Coronary artery (tissue), 2 donors: Measurements from ENCODE around the gene PDGFRB.

ENCODE experiments used
- DNase-seq: peaks from one replicate; pipeline ENCODE4 v3.0.0-alpha.2; 2017; ENCODE audit warnings: low spot score
- H3K27ac ChIP-seq, 2 donors: fragments of 200-600 bp; sonication (generic); one replicate each; pipeline ENCODE4 v1.5.1; 2016 to 2019
- H3K4me3 ChIP-seq: fragments of 200-600 bp; sonication (generic); 2 replicates; pipeline ENCODE4 v1.5.1; 2016; ENCODE audit warnings: mild to moderate bottlenecking, moderate library complexity
- TF ChIP-seq, protein P1 (sequence below): fragments of 200-600 bp; sonication (generic); IDR thresholded peaks from one replicate; pipeline ENCODE4 v1.5.1; 2019; ENCODE audit warnings: antibody characterized with exemption

PDGFRB gene

DNA sequence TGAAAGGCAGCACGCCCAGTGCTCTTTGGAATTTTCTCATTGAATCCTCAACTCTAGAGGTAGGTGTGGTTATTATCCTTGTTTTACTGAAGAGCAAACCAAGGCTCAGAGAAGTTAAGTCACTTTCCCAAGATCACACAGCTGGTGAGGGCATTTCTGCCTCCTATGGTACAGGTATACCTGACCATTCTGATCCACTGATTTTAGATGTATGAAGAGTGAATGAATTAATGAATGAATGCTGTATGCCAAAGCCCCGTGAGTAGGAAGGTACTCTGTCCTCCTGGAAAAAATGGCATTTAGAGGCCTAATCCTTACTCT, 51.1 kb downstream of the PDGFRB start:
- H3K27ac ChIP-seq, result no peak overlapping the region
- TF ChIP-seq, protein P1, sequence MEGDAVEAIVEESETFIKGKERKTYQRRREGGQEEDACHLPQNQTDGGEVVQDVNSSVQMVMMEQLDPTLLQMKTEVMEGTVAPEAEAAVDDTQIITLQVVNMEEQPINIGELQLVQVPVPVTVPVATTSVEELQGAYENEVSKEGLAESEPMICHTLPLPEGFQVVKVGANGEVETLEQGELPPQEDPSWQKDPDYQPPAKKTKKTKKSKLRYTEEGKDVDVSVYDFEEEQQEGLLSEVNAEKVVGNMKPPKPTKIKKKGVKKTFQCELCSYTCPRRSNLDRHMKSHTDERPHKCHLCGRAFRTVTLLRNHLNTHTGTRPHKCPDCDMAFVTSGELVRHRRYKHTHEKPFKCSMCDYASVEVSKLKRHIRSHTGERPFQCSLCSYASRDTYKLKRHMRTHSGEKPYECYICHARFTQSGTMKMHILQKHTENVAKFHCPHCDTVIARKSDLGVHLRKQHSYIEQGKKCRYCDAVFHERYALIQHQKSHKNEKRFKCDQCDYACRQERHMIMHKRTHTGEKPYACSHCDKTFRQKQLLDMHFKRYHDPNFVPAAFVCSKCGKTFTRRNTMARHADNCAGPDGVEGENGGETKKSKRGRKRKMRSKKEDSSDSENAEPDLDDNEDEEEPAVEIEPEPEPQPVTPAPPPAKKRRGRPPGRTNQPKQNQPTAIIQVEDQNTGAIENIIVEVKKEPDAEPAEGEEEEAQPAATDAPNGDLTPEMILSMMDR, result no peak
- DNase-seq, result no peak
- no peak overlapping the region for H3K4me3 ChIP-seq

DNA sequence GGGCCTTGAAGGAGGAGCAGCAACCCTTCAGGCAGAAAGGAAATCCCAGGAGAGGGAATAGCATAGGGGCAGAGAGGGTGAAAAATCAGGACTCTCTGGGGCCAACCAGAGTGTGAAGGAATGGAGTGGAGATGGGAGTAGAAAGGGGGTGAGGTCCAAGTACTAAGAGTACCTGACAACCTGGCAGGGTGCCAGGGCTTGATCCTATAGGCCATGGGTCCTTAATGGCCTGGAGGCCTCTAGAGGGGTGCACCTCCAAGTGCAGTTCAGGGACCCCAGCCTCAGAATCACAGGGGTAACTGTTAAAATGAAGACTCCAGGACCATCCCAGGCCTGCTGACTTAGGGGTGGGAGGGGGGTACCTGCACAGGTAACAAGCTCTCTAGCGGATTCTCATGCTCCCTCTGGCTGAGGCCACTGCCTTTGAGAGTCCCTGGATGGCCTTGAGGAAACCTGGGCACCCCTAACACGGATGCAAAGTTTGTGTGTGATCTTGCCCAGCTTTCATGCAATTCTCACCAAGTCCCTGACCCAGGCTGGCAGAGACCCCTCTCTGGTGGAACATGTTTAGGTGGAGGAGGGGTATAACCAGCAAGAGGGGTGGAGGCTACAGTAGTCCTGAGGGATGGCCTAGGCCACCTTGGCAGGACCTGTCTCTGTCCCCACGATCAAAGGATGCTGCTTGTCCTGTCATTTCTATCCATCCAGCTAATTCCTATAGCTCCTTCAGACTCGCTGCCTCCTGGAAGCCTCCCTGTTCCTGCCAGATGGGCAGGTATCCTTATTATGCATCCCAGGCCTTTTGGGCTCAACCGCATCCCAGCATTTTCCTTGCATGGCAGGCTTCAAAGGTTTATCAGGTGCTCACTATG, 51.7 kb downstream of the PDGFRB start:
- Histone ChIP-seq H3K4me3 (no peak overlapping the region), H3K27ac (no peak overlapping the region)
- no peak for DNase-seq
- TF ChIP-seq, protein P1, result no peak

DNA sequence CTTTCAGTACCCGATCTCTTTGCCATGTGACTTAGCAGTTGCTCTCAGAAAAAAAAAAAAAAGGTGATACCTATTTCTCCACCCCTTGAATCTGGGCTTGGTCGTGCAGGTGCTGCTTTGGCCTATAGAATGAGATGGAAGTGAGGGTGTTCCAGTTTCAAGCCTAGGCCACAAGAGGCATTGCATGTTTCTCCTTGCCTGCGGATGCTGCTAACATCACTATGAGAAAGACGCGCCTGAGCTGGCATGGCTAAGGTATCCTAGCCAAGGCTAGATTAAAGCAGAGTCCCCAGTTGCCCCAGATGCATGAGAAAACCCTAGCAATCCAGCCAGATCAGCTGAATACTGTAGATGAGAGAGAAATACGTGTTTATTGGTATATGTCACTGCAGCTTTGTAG, 54.6 kb downstream of the PDGFRB start:
- TF ChIP-seq, protein P1, result no peak
- Histone ChIP-seq H3K27ac (no peak overlapping the region), H3K4me3 (no peak overlapping the region)
- no peak for DNase-seq

DNA sequence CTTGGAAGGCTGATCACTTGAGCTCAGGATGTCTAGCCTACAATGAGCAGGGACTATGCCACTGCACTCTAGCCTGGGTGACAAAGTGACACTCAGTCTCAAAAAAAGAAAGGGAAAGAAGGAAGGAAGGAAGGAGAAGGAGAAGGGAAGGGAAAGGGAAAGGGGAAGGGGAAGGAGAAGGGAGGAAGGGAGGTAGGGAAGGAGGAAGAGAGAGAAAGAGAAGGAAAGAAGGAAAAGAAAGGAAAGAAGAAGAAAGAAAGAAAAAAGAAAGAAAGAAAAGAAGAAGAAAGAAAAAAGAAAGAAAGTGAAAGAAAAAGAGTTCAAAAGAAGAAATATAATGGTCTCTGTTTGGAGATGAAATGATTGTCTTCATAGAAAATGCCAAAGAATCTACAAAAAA, 58.5 kb downstream of the PDGFRB start:
- no peak overlapping the region for H3K4me3 ChIP-seq
- H3K27ac ChIP-seq, result no peak overlapping the region
- no peak for DNase-seq
- TF ChIP-seq, protein P1, result no peak

DNA sequence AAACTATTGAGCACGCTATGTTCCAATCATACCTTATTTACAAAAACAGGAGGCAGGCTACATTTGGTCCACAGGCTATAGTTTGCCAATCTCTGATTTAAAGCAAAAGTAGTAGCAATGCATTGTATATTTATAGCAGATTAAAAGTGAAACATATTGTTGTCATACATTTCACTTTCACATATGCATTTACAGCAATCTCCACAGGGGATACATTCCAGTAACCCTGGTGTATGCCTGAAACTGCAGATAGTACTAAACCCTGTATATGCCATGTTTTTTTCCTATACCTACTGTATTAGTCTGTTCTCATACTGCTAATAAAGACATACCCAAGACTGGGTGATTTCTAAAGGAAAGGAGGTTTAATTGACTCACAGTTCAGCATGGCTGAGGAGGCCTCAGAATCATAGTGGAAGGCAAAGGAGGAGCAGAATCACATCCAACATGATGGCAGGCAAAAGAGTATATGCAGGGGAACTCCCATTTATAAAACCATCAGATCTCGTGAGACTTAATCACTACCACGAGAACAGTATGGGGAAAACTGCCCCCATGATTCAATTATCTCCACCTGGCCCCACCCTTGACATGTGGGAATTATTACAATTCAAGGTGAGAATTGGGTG, 63.4 kb downstream of the PDGFRB start:
- no peak overlapping the region for H3K4me3 ChIP-seq
- no peak for DNase-seq
- no peak overlapping the region for H3K27ac ChIP-seq
- TF ChIP-seq, protein P1, result no peak

DNA sequence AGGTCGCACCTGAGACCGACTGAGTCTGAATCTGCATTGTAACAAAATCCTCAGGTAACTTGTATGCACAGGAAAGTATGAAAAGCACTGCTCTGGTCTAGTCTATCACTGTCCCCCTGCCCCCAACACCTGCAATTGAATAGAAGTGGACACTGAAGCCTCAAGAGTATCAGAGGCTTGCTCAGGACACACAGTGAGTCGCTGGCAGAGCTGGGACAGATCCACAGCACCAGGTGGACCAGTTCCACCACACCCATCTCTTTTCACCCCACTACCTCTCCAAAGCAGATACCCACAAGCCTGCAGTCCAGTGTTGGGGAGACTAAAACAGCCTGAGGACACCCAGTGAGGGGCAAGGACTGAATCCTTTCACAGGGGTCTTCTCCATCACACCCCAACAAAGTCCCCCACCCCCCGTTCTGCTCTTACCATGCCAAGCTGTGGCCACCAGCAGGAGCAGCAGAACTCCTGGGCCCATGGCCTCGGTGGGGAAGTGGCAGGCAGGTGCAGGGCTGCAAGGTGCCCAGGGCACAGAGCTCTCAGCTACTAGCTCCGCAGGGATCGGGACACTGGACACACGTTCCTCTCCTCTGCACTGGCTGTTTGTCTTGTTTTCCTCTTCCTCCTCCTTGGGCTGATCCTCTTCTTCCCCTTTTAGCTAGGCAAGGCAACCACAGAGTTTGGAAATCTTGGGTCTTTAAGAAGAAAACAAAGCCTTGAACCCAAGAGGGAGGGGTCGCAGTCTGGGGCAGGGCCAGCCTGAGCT, 69.5 kb downstream of the PDGFRB start, which contains the start of gene CSF1R:
Gene CSF1R (minus strand): TSS at position 605 of the 766 bp plus-strand sequence. CDS start 127 bp downstream, at position 478.
- Histone ChIP-seq H3K27ac (peak within 1 kb of the TSS in 1 of 2 donors; percentile 74), H3K4me3 (peak within 1 kb of the TSS; percentile 57)
- TF ChIP-seq, protein P1, result no peak
- peak; percentile 71 for DNase-seq
